Lower leg skin (tissue), 3 donors: Measurements from ENCODE around the gene TUBGCP6.

Experiments
- POLR2A ChIP-seq, 2 donors: fragments of 450-650 bp; IDR thresholded peaks; one replicate each; pipeline ENCODE4 v1.6.1; 2016 to 2017; ENCODE audit warnings: antibody characterized with exemption in 2 of 2, mild to moderate bottlenecking in 1 of 2, moderate library complexity in 1 of 2
- TF ChIP-seq, protein P1 (sequence below), 3 donors: fragments of 450-650 bp; IDR thresholded peaks; one replicate each; pipeline ENCODE4 v1.5.1; 2016; ENCODE audit warnings: antibody characterized with exemption in 3 of 3, mild to moderate bottlenecking in 3 of 3, moderate library complexity in 2 of 3

DNA sequence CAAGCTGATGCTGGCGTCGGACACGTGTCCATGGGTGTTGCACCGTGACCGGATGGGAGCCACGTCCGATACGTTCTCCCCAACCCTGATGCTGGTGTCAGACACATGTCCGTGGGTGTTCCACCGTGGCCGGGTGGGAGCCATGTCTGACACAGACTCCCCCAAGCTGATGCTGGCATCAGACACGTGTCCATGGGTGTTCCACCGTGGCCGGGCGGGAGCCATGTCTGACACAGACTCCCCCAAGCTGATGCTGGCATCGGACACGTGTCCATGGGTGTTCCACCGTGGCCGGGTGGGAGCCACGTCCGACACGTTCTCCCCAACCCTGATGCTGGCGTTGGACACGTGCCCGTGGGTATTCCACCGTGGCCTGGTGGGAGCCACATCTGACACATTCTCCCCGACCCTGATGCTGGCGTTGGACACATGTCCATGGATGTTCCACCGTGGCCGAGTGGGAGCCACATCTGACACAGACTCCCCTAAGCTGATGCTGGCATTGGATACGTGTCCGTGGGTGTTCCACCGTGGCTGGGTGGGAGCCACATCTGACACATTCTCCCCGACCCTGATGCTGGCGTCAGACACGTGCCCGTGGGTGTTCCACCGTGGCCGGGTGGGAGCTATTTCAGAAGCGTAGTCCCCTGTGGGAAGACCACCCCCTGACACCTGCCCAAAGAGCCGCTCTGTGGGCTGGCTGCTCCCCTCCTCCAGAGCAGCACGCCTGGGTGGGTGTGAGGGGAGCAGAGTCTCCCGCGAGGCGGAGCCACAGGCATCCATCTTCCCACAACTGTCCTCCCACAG, 24.0 kb downstream of the TUBGCP6 start:
- TF ChIP-seq, protein P1, sequence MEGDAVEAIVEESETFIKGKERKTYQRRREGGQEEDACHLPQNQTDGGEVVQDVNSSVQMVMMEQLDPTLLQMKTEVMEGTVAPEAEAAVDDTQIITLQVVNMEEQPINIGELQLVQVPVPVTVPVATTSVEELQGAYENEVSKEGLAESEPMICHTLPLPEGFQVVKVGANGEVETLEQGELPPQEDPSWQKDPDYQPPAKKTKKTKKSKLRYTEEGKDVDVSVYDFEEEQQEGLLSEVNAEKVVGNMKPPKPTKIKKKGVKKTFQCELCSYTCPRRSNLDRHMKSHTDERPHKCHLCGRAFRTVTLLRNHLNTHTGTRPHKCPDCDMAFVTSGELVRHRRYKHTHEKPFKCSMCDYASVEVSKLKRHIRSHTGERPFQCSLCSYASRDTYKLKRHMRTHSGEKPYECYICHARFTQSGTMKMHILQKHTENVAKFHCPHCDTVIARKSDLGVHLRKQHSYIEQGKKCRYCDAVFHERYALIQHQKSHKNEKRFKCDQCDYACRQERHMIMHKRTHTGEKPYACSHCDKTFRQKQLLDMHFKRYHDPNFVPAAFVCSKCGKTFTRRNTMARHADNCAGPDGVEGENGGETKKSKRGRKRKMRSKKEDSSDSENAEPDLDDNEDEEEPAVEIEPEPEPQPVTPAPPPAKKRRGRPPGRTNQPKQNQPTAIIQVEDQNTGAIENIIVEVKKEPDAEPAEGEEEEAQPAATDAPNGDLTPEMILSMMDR (IDR thresholded peaks at IDR 0.05), result no peak
- no peak for TF ChIP-seq POLR2A (IDR thresholded peaks at IDR 0.05)
